Astrocyte (in vitro differentiated cells and primary cell): ENCODE measurements around the gene TMEM154.
"Not testable (repeated sequence)": the region's sequence is repeated elsewhere in the genome, so short reads cannot be mapped to it uniquely, and the experiment has no call there.

Experiments
- EZH2 ChIP-seq: IDR thresholded peaks from 2 replicates; pipeline ENCODE4 v1.6.1; 2012; ENCODE audit warnings: mild to moderate bottlenecking, low read length, inconsistent platforms; ENCODE audit not compliant: insufficient read depth
- TF ChIP-seq, protein P1 (sequence below): IDR thresholded peaks from 2 replicates; pipeline ENCODE4 v1.5.1; 2011; ENCODE audit warnings: low read depth, mild to moderate bottlenecking, inconsistent platforms, low read length, moderate library complexity; ENCODE audit not compliant: insufficient read depth

DNA sequence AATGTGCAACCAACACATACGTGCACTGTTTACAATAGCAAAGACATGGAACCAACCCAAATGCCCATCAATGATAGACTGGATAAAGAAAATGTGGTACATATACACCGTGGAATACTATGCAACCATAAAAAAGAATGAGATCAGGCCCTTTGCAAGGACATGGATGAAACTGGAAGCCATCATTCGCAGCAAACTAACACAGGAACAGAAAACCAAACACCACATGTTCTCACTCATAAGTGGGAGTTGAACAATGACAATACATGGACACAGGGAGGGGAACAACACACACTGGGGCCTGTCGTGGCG lies 15.8 kb downstream of the TMEM154 start:
- TF ChIP-seq, protein P1, sequence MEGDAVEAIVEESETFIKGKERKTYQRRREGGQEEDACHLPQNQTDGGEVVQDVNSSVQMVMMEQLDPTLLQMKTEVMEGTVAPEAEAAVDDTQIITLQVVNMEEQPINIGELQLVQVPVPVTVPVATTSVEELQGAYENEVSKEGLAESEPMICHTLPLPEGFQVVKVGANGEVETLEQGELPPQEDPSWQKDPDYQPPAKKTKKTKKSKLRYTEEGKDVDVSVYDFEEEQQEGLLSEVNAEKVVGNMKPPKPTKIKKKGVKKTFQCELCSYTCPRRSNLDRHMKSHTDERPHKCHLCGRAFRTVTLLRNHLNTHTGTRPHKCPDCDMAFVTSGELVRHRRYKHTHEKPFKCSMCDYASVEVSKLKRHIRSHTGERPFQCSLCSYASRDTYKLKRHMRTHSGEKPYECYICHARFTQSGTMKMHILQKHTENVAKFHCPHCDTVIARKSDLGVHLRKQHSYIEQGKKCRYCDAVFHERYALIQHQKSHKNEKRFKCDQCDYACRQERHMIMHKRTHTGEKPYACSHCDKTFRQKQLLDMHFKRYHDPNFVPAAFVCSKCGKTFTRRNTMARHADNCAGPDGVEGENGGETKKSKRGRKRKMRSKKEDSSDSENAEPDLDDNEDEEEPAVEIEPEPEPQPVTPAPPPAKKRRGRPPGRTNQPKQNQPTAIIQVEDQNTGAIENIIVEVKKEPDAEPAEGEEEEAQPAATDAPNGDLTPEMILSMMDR, result not testable (repeated sequence)
- not testable (repeated sequence) for TF ChIP-seq EZH2
